Measurements from ENCODE around the gene DZIP3. TPM values are rescaled to one million over a fixed set of nuclear protein-coding genes. Genes with fewer than 3 reads are reported as not detected.
A peak's percentile ranks its signal among the peaks of the same experiment; 100 is the strongest.

Gene DZIP3
- polyA plus RNA-seq, 1 donor: 13.9 TPM

GRCh38 chr3:108555966-108556581 is 33.4 kb upstream of the DZIP3 start:
- Histone ChIP-seq H3K4me3 (ENCODE audit: low read length) (no peak overlapping the region), H3K27ac (ENCODE audit: low read length) (no peak overlapping the region), H3K27me3 (ENCODE audit: control insufficient read depth, insufficient read depth, low read length) (no peaks in the 10 kb centered on the region), H3K4me1 (ENCODE audit: control insufficient read depth, insufficient read depth, low read length) (no peaks in the 10 kb centered on the region), H3K9me3 (ENCODE audit: control insufficient read depth, low read depth, low read length) (no peaks in the 10 kb centered on the region), H3K36me3 (ENCODE audit: control insufficient read depth, insufficient read depth, low read length) (peaks cover 3% of the 10 kb centered on the region)
- no peak for DNase-seq
- WGBS (ENCODE audit: insufficient coverage, low lambda C conversion rate): 40% methylated on average over 1 of the region's 2 CpGs

DNA sequence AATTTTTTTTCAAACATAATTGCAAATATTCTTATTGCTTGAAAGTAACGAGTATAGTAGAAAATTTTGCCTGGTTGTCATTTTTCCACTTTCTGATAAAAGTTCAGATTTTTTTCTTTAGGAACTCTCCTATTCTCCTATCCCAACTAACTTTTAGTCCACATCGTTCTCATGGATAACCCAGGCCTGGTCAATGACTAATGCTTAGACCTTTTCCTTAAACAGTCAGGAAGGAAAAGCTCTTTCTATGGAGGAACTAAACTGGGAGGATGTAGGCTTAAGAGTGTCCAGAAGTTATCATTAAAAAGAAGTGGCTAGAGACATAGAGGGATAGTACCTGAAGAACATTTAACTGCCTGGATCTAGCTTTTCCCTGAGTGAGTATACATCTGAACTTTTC is 27.0 kb upstream of the DZIP3 start:
- DNase-seq: no peak
- H3K36me3 ChIP-seq (ENCODE audit: control insufficient read depth, insufficient read depth, low read length): peaks cover 7% of the 10 kb centered on the region
- H3K27me3 ChIP-seq (ENCODE audit: control insufficient read depth, insufficient read depth, low read length): no peaks in the 10 kb centered on the region
- H3K27ac ChIP-seq (ENCODE audit: low read length): no peak overlapping the region
- H3K4me1 ChIP-seq (ENCODE audit: control insufficient read depth, insufficient read depth, low read length): no peaks in the 10 kb centered on the region
- no peak overlapping the region for H3K4me3 ChIP-seq (ENCODE audit: low read length)
- WGBS (ENCODE audit: insufficient coverage, low lambda C conversion rate): 100% methylated on average over 1 of the region's 2 CpGs
- no peaks in the 10 kb centered on the region for H3K9me3 ChIP-seq (ENCODE audit: control insufficient read depth, low read depth, low read length)

DNA sequence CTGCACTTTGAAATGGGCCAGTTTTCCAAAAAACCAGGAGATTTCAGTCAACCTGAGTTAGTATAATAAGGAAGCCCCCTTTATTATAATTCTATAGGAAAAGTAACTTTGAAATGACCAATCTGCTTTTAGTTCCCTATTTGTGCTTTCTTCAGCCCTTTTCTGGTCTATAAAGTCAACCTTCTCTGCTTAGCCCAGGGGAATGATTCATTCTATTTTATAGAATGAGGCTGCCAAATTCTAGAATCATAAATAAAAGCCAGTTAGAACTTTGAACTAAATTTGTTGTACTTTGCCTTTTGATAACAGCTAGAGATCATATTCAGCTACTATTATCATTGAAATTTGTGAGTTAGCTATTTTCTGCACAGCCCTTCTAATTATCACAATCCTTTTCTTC is 25.0 kb upstream of the DZIP3 start:
- Histone ChIP-seq H3K27ac (ENCODE audit: low read length) (no peak overlapping the region), H3K36me3 (ENCODE audit: control insufficient read depth, insufficient read depth, low read length) (peaks cover 4% of the 10 kb centered on the region), H3K27me3 (ENCODE audit: control insufficient read depth, insufficient read depth, low read length) (no peaks in the 10 kb centered on the region), H3K4me3 (ENCODE audit: low read length) (no peak overlapping the region), H3K9me3 (ENCODE audit: control insufficient read depth, low read depth, low read length) (no peaks in the 10 kb centered on the region), H3K4me1 (ENCODE audit: control insufficient read depth, insufficient read depth, low read length) (no peaks in the 10 kb centered on the region)
- DNase-seq: no peak

DNA sequence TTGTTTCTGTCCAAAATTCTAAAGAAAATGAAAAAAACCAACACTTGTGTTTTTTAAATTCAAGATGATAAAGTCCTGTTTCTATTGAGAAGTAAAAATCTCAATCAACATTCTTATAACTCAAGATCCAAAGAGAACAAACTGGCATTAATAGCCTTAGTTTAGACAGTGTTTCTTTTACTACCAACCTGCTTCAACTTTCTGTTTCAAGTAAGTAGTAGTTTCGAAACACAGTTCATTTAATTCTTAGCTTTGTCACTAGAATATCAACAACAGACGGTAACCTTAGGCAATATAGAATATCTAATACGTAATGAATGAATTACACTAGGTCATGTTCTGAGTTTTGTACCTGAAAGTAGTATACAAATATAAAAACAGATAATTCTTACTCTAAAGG is 24.0 kb upstream of the DZIP3 start:
- DNase-seq: no peak
- WGBS (ENCODE audit: insufficient coverage, low lambda C conversion rate): no CpG with 5 or more reads among the region's 3 CpGs

DNA sequence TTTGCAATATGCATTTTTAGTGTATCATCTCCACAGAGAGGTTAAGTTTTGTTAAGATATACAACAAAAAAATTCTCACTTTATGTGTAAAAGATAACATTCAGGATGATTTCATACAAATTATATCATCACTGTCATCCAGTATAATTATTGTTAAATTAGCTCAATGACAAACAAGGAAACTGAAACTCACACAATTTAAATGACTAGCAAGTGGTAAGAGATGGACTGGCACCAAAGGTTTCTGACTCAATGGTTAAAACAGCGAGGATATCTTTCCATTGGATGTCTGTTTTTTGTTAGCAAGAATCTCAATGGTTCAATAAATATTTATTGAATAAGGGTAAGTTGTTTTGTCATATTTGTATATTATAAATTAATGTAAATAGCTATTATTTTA is 22.9 kb upstream of the DZIP3 start:
- Histone ChIP-seq H3K4me3 (ENCODE audit: low read length) (no peak overlapping the region), H3K27me3 (ENCODE audit: control insufficient read depth, insufficient read depth, low read length) (no peaks in the 10 kb centered on the region), H3K36me3 (ENCODE audit: control insufficient read depth, insufficient read depth, low read length) (peaks cover 2% of the 10 kb centered on the region), H3K27ac (ENCODE audit: low read length) (no peak overlapping the region), H3K4me1 (ENCODE audit: control insufficient read depth, insufficient read depth, low read length) (no peaks in the 10 kb centered on the region), H3K9me3 (ENCODE audit: control insufficient read depth, low read depth, low read length) (no peaks in the 10 kb centered on the region)
- no CpG with 5 or more reads among the region's 1 CpG for WGBS (ENCODE audit: insufficient coverage, low lambda C conversion rate)
- DNase-seq: no peak

More for the DNA sequence above, 24.0 kb upstream of the DZIP3 start:
- no peaks in the 10 kb centered on the region for H3K9me3 ChIP-seq (ENCODE audit: control insufficient read depth, low read depth, low read length)
- H3K4me1 ChIP-seq (ENCODE audit: control insufficient read depth, insufficient read depth, low read length): no peaks in the 10 kb centered on the region
- no peaks in the 10 kb centered on the region for H3K27me3 ChIP-seq (ENCODE audit: control insufficient read depth, insufficient read depth, low read length)
- no peak overlapping the region for H3K27ac ChIP-seq (ENCODE audit: low read length)
- H3K36me3 ChIP-seq (ENCODE audit: control insufficient read depth, insufficient read depth, low read length): peaks cover 4% of the 10 kb centered on the region
- H3K4me3 ChIP-seq (ENCODE audit: low read length): no peak overlapping the region

DNA sequence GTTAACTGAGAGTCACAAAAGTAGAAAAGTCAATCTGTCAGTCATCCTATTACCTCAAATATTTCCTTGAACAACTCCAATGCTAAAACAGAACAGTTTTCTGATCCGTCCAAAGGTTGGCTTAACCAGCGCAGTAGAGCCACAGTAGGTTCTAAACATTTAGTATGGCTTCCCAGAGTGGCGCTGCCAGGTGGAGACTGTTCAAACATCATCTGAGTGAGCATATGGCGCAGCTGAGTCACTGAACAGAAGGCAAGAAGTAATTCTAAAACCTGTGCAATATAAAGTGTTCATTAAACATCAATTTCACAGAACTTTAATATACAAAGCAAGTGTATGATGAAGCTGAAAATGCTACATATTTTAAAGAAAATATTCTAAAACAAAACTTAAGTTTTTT is 20.2 kb upstream of the DZIP3 start:
- H3K27me3 ChIP-seq (ENCODE audit: control insufficient read depth, insufficient read depth, low read length): no peaks in the 10 kb centered on the region
- H3K36me3 ChIP-seq (ENCODE audit: control insufficient read depth, insufficient read depth, low read length): peaks cover under 1% of the 10 kb centered on the region
- DNase-seq: no peak
- no peak overlapping the region for H3K27ac ChIP-seq (ENCODE audit: low read length)
- 100% methylated on average over 1 of the region's 4 CpGs for WGBS (ENCODE audit: insufficient coverage, low lambda C conversion rate)
- no peak overlapping the region for H3K4me3 ChIP-seq (ENCODE audit: low read length)
- H3K4me1 ChIP-seq (ENCODE audit: control insufficient read depth, insufficient read depth, low read length): no peaks in the 10 kb centered on the region
- no peaks in the 10 kb centered on the region for H3K9me3 ChIP-seq (ENCODE audit: control insufficient read depth, low read depth, low read length)

DNA sequence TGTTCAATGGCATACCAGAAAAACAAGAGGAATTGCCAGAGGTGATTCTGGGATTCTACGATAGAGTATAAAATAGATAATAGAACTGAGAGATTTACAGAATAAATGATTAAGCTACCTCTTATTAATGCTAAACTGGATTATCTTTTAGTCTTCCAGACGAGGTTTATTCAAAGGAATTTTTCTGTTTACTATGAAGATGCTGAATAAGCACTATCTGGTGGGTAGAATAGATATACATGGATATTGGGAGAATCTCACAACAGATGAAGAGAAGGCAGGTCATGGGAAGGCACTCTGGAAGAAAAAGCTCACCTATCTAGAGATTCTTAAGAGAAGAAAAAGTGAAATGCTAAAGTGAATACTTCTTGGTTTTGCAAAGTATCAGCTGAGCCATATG is 11.5 kb upstream of the DZIP3 start:
- WGBS (ENCODE audit: insufficient coverage, low lambda C conversion rate): 100% methylated on average over 1 of the region's 2 CpGs
- Histone ChIP-seq H3K9me3 (ENCODE audit: control insufficient read depth, low read depth, low read length) (no peaks in the 10 kb centered on the region), H3K4me3 (ENCODE audit: low read length) (no peak overlapping the region), H3K27ac (ENCODE audit: low read length) (no peak overlapping the region), H3K36me3 (ENCODE audit: control insufficient read depth, insufficient read depth, low read length) (peaks cover 8% of the 10 kb centered on the region), H3K27me3 (ENCODE audit: control insufficient read depth, insufficient read depth, low read length) (no peaks in the 10 kb centered on the region), H3K4me1 (ENCODE audit: control insufficient read depth, insufficient read depth, low read length) (no peaks in the 10 kb centered on the region)
- DNase-seq: no peak

GRCh38 chr3:108588601-108589000 is 921 bp upstream of the DZIP3 start:
- H3K36me3 ChIP-seq (ENCODE audit: control insufficient read depth, insufficient read depth, low read length): no peaks in the 10 kb centered on the region
- no peak overlapping the region for H3K27ac ChIP-seq (ENCODE audit: low read length)

GRCh38 chr3:108589998-108590323 is 439 bp downstream of the DZIP3 start:
- no peaks in the 10 kb centered on the region for H3K27me3 ChIP-seq (ENCODE audit: control insufficient read depth, insufficient read depth, low read length)

More at GRCh38 chr3:108588601-108589000, 921 bp upstream of the DZIP3 start:
- no peaks in the 10 kb centered on the region for H3K27me3 ChIP-seq (ENCODE audit: control insufficient read depth, insufficient read depth, low read length)
- WGBS (ENCODE audit: insufficient coverage, low lambda C conversion rate): 0% methylated on average over 7 of the region's 8 CpGs
- no peak for DNase-seq
- H3K4me3 ChIP-seq (ENCODE audit: low read length): peak overlapping the region; percentile 84
- H3K4me1 ChIP-seq (ENCODE audit: control insufficient read depth, insufficient read depth, low read length): no peaks in the 10 kb centered on the region
- no peaks in the 10 kb centered on the region for H3K9me3 ChIP-seq (ENCODE audit: control insufficient read depth, low read depth, low read length)

GRCh38 chr3:108590460-108590859 is 938 bp downstream of the DZIP3 start:
- no peaks in the 10 kb centered on the region for H3K9me3 ChIP-seq (ENCODE audit: control insufficient read depth, low read depth, low read length)
- no CpG with 5 or more reads among the region's 4 CpGs for WGBS (ENCODE audit: insufficient coverage, low lambda C conversion rate)
- H3K4me3 ChIP-seq (ENCODE audit: low read length): peak overlapping the region; percentile 84
- no peaks in the 10 kb centered on the region for H3K36me3 ChIP-seq (ENCODE audit: control insufficient read depth, insufficient read depth, low read length)
- H3K27me3 ChIP-seq (ENCODE audit: control insufficient read depth, insufficient read depth, low read length): no peaks in the 10 kb centered on the region
- H3K27ac ChIP-seq (ENCODE audit: low read length): no peak overlapping the region
- peak in 1 of 2 donors; percentile 31 for DNase-seq
- H3K4me1 ChIP-seq (ENCODE audit: control insufficient read depth, insufficient read depth, low read length): peaks cover 6% of the 10 kb centered on the region

More at GRCh38 chr3:108589998-108590323, 439 bp downstream of the DZIP3 start:
- Histone ChIP-seq H3K36me3 (ENCODE audit: control insufficient read depth, insufficient read depth, low read length) (no peaks in the 10 kb centered on the region), H3K4me1 (ENCODE audit: control insufficient read depth, insufficient read depth, low read length) (peaks cover 3% of the 10 kb centered on the region), H3K9me3 (ENCODE audit: control insufficient read depth, low read depth, low read length) (no peaks in the 10 kb centered on the region), H3K4me3 (ENCODE audit: low read length) (peak overlapping the region; percentile 84), H3K27ac (ENCODE audit: low read length) (peak overlapping the region; percentile 86)
- WGBS (ENCODE audit: insufficient coverage, low lambda C conversion rate): 0% methylated on average over 5 of the region's 11 CpGs
- no peak for DNase-seq

GRCh38 chr3:108595321-108595720 is 5.8 kb downstream of the DZIP3 start:
- 20% methylated on average over 1 of the region's 2 CpGs for WGBS (ENCODE audit: insufficient coverage, low lambda C conversion rate)
- peak in 1 of 2 donors; percentile 61 for DNase-seq
- Histone ChIP-seq H3K36me3 (ENCODE audit: control insufficient read depth, insufficient read depth, low read length) (no peaks in the 10 kb centered on the region), H3K4me3 (ENCODE audit: low read length) (no peak overlapping the region), H3K27ac (ENCODE audit: low read length) (peak overlapping the region; percentile 63), H3K9me3 (ENCODE audit: control insufficient read depth, low read depth, low read length) (no peaks in the 10 kb centered on the region), H3K27me3 (ENCODE audit: control insufficient read depth, insufficient read depth, low read length) (no peaks in the 10 kb centered on the region), H3K4me1 (ENCODE audit: control insufficient read depth, insufficient read depth, low read length) (peaks cover 6% of the 10 kb centered on the region)

Measured in large intestine (tissue), 3 donors.